ENCODE results near the gene ZFYVE21.

Gene ZFYVE21

GRCh38 chr14:103702497-103703432 is 12.8 kb upstream of the ZFYVE21 start:
- H3K27ac ChIP-seq: no peak overlapping the region
- peaks cover 4% of the 10 kb centered on the region for H3K79me2 ChIP-seq
- no peaks in the 10 kb centered on the region for H3K27me3 ChIP-seq (ENCODE audit: control insufficient read depth, insufficient read depth, low read length)
- no peak overlapping the region for H3K4me3 ChIP-seq (ENCODE audit: low read depth, low read length)
- TF ChIP-seq CTCF (IDR thresholded peaks at IDR 0.05): no peak
- no peak overlapping the region for H3K4me2 ChIP-seq (ENCODE audit: low read length)
- no peak overlapping the region for H3K9ac ChIP-seq
- H3K9me3 ChIP-seq (ENCODE audit: control insufficient read depth, low read length): no peaks in the 10 kb centered on the region
- H3K4me1 ChIP-seq: no peaks in the 10 kb centered on the region
- no peaks in the 10 kb centered on the region for H3K36me3 ChIP-seq (ENCODE audit: control insufficient read depth, insufficient read depth, low read length)
- no peak overlapping the region for H2AFZ ChIP-seq

- no peaks in the 10 kb centered on the region for H3K9me3 ChIP-seq (ENCODE audit: control insufficient read depth, low read length)
- TF ChIP-seq CTCF (IDR thresholded peaks at IDR 0.05): no peak
- H3K27me3 ChIP-seq (ENCODE audit: control insufficient read depth, insufficient read depth, low read length): no peaks in the 10 kb centered on the region
- H3K4me3 ChIP-seq (ENCODE audit: low read depth, low read length): no peak overlapping the region
- no peaks in the 10 kb centered on the region for H3K36me3 ChIP-seq (ENCODE audit: control insufficient read depth, insufficient read depth, low read length)
- H3K4me1 ChIP-seq: no peaks in the 10 kb centered on the region
- no peaks in the 10 kb centered on the region for H3K79me2 ChIP-seq
- H2AFZ ChIP-seq: no peak overlapping the region
- no peak overlapping the region for H3K9ac ChIP-seq
- no peak overlapping the region for H3K27ac ChIP-seq
- H3K4me2 ChIP-seq (ENCODE audit: low read length): no peak overlapping the region
Measured at GRCh38 chr14:103703433-103704385, 11.9 kb upstream of the ZFYVE21 start.

- TF ChIP-seq CTCF (IDR thresholded peaks at IDR 0.05): no peak
- Histone ChIP-seq H3K27ac (no peak overlapping the region), H3K9me3 (ENCODE audit: control insufficient read depth, low read length) (no peaks in the 10 kb centered on the region), H3K9ac (no peak overlapping the region), H3K36me3 (ENCODE audit: control insufficient read depth, insufficient read depth, low read length) (no peaks in the 10 kb centered on the region), H3K4me2 (ENCODE audit: low read length) (no peak overlapping the region), H3K79me2 (no peaks in the 10 kb centered on the region), H3K4me3 (ENCODE audit: low read depth, low read length) (no peak overlapping the region), H3K27me3 (ENCODE audit: control insufficient read depth, insufficient read depth, low read length) (no peaks in the 10 kb centered on the region), H2AFZ (no peak overlapping the region), H3K4me1 (no peaks in the 10 kb centered on the region)
Measured at GRCh38 chr14:103704708-103705107, 10.9 kb upstream of the ZFYVE21 start.

GRCh38 chr14:103705118-103705503 is 10.5 kb upstream of the ZFYVE21 start:
- H3K36me3 ChIP-seq (ENCODE audit: control insufficient read depth, insufficient read depth, low read length): no peaks in the 10 kb centered on the region
- H3K27me3 ChIP-seq (ENCODE audit: control insufficient read depth, insufficient read depth, low read length): no peaks in the 10 kb centered on the region
- H3K27ac ChIP-seq: no peak overlapping the region

More at GRCh38 chr14:103705118-103705503, 10.5 kb upstream of the ZFYVE21 start:
- H3K9me3 ChIP-seq (ENCODE audit: control insufficient read depth, low read length): no peaks in the 10 kb centered on the region
- no peaks in the 10 kb centered on the region for H3K79me2 ChIP-seq
- H3K4me2 ChIP-seq (ENCODE audit: low read length): no peak overlapping the region
- no peak overlapping the region for H3K9ac ChIP-seq
- no peaks in the 10 kb centered on the region for H3K4me1 ChIP-seq
- H2AFZ ChIP-seq: no peak overlapping the region
- no peak overlapping the region for H3K4me3 ChIP-seq (ENCODE audit: low read depth, low read length)
- TF ChIP-seq CTCF (IDR thresholded peaks at IDR 0.05): no peak

Data from parathyroid adenoma (tissue), 2 donors.